K562 (cell line): ENCODE data around the gene SPRYD3. TPM values are rescaled to one million over a fixed set of nuclear protein-coding genes. Genes with fewer than 3 reads are reported as not detected.

Experiments used
- CEBPG ChIP-seq, 3 experiments: fragments of 200-800 bp in 1 of 3; sonication (Bioruptor generic) in 1 of 3; sonication (generic) in 1 of 3; formaldehyde crosslinking in 1 of 3; IDR thresholded peaks in 2 of 3; conservative IDR thresholded peaks in 1 of 3; 2 replicates each; pipeline versions ENCODE4 v1.6.1 to v1.8.0; 2016 to 2022; ENCODE audit warnings: missing compliant biosample characterization in 2 of 3, missing genetic modification characterization in 2 of 3, mild to moderate bottlenecking in 1 of 3, missing genetic modification reagents in 1 of 3
- FOXK2 ChIP-seq, 2 experiments: fragments of 450-650 bp; IDR thresholded peaks in 1 of 2; conservative IDR thresholded peaks in 1 of 2; 2 replicates each; pipeline ENCODE4 v1.6.1; 2016; ENCODE audit warnings: low read depth in 2 of 2, mild to moderate bottlenecking in 1 of 2
- FOXO4 ChIP-seq: fragments of 450-650 bp; formaldehyde crosslinking; IDR thresholded peaks from 2 replicates; pipeline ENCODE4 v1.4.0; 2020; ENCODE audit warnings: mild to moderate bottlenecking, moderate library complexity
- GABPB2 ChIP-seq: fragments of 250-450 bp; sonication (Bioruptor Pico); conservative IDR thresholded peaks from 2 replicates; pipeline ENCODE4 v1.5.1; 2021; ENCODE audit warnings: mild to moderate bottlenecking
- HOXB6 ChIP-seq: fragments of 250-450 bp; sonication (Bioruptor Pico); IDR thresholded peaks from 2 replicates; pipeline ENCODE4 v1.5.1; 2022; ENCODE audit warnings: mild to moderate bottlenecking, borderline replicate concordance
- ILK ChIP-seq: fragments of 450-650 bp; IDR thresholded peaks from 2 replicates; pipeline ENCODE4 v1.6.1; 2016; ENCODE audit warnings: missing genetic modification characterization, low read depth, mild to moderate bottlenecking, missing compliant biosample characterization, moderate library complexity, borderline replicate concordance
- L3MBTL2 ChIP-seq: fragments of 450-650 bp; IDR thresholded peaks from 2 replicates; pipeline ENCODE4 v1.6.1; 2016; ENCODE audit warnings: mild to moderate bottlenecking, moderate library complexity
- POU5F1 ChIP-seq: fragments of 150-350 bp; IDR thresholded peaks from 2 replicates; pipeline ENCODE4 v1.6.1; 2014; ENCODE audit warnings: borderline replicate concordance, low read length, low read depth, mild to moderate bottlenecking; ENCODE audit not compliant: partially characterized antibody
- RBM25 ChIP-seq: fragments of 200-400 bp; formaldehyde crosslinking; IDR thresholded peaks from 2 replicates; pipeline ENCODE4 v1.6.1; 2018; ENCODE audit warnings: low read length, low read depth, moderate library complexity; ENCODE audit not compliant: severe bottlenecking
- SOX6 ChIP-seq: fragments of 450-650 bp; IDR thresholded peaks from 2 replicates; pipeline ENCODE4 v1.6.1; 2014; ENCODE audit warnings: mild to moderate bottlenecking
- STAT5B ChIP-seq: fragments of 250-450 bp; sonication (Bioruptor Pico); IDR thresholded peaks from 2 replicates; pipeline ENCODE4 v1.8.0; 2021; ENCODE audit warnings: mild to moderate bottlenecking, inconsistent platforms
- TRIM28 ChIP-seq: fragments of 450-650 bp; IDR thresholded peaks from 2 replicates; pipeline ENCODE4 v1.6.1; 2017
- ZNF277 ChIP-seq: fragments of 250-450 bp; sonication (Bioruptor Pico); IDR thresholded peaks from 2 replicates; pipeline ENCODE4 v1.8.0; 2022; ENCODE audit warnings: inconsistent platforms, mild to moderate bottlenecking, moderate library complexity, borderline replicate concordance
- ZNF57 ChIP-seq: fragments of 450-650 bp; formaldehyde crosslinking; IDR thresholded peaks from 2 replicates; pipeline ENCODE4 v1.4.0; 2020; ENCODE audit warnings: mild to moderate bottlenecking, moderate library complexity
- ZNF695 ChIP-seq: fragments of 450-650 bp; formaldehyde crosslinking; IDR thresholded peaks from 2 replicates; pipeline ENCODE4 v1.4.0; 2020; ENCODE audit warnings: mild to moderate bottlenecking, moderate library complexity
- ZNF717 ChIP-seq: fragments of 250-450 bp; sonication (Bioruptor Pico); IDR thresholded peaks from 2 replicates; pipeline ENCODE4 v1.5.0; 2021
- polyA plus RNA-seq, 8 experiments: library from polyadenylated mRNA; depleted of rRNA in 4 of 8; stranded (reverse) in 5 of 8; unstranded in 3 of 8; fragments of >200 nt; fragmentation: Nextera tagmentation in 2 of 8; fragmentation: Illumina TruSeq in 1 of 8; extraction: Ambion mirVana in 2 of 8; extraction: Trizol in 1 of 8; gene quantifications; 2 replicates each; pipeline versions ENCODE4 v1.2.1 to v1.2.3, GENCODE V29; 2011 to 2014; ENCODE audit warnings: inconsistent platforms in 1 of 8, missing spikeins in 1 of 8
- total RNA-seq, 7 experiments: library from RNA; depleted of rRNA in 6 of 7; stranded (reverse); fragments of >200 nt in 6 of 7; fragmentation: Illumina TruSeq in 2 of 7; extraction: Trizol in 2 of 7; gene quantifications; 2 replicates each; pipeline versions ENCODE4 v1.2.1 to v1.2.3, GENCODE V29; 2011 to 2021; ENCODE audit warnings: low replicate concordance in 1 of 7
- TF ChIP-seq, protein P1 (sequence below): fragments of 200-800 bp; sonication (Bioruptor generic); IDR thresholded peaks from 2 replicates; pipeline ENCODE4 v1.6.1; 2017; ENCODE audit warnings: missing genetic modification characterization, missing compliant biosample characterization
- TF ChIP-seq, protein P2 (sequence below): fragments of 450-650 bp; IDR thresholded peaks from 2 replicates; pipeline ENCODE4 v1.6.1; 2016; ENCODE audit warnings: borderline replicate concordance

SPRYD3 gene
- total and polyA plus RNA-seq, 9 of the 15 experiments (the other 6 are each of a cell fraction or from before 2014, with no cell fraction given): 1.5 to 13.6 (median 7.6) TPM

GRCh38 chr12:53051058-53051880, 27.9 kb downstream of the SPRYD3 start (continued):
- TF ChIP-seq, protein P1, sequence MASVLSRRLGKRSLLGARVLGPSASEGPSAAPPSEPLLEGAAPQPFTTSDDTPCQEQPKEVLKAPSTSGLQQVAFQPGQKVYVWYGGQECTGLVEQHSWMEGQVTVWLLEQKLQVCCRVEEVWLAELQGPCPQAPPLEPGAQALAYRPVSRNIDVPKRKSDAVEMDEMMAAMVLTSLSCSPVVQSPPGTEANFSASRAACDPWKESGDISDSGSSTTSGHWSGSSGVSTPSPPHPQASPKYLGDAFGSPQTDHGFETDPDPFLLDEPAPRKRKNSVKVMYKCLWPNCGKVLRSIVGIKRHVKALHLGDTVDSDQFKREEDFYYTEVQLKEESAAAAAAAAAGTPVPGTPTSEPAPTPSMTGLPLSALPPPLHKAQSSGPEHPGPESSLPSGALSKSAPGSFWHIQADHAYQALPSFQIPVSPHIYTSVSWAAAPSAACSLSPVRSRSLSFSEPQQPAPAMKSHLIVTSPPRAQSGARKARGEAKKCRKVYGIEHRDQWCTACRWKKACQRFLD (CRISPR knock-in tag): 0 out of 2 replicates have a peak, but pooled peaks have one; percentile 21
- TF ChIP-seq STAT5B: no peak
- no peak for TF ChIP-seq FOXO4 (CRISPR knock-in tag)
- no peak for TF ChIP-seq ZNF277 (CRISPR knock-in tag)
- no peak for TF ChIP-seq RBM25
- peak; percentile 75 for TF ChIP-seq SOX6
- no peak for TF ChIP-seq ZNF57
- TF ChIP-seq TRIM28: no peak
- TF ChIP-seq L3MBTL2: no peak
- no peak for TF ChIP-seq GABPB2 (CRISPR knock-in tag)
- no peak for TF ChIP-seq HOXB6 (CRISPR knock-in tag)
- TF ChIP-seq ILK (tag): no peak
- TF ChIP-seq POU5F1: no peak
- no peak for TF ChIP-seq ZNF717 (CRISPR knock-in tag)
- TF ChIP-seq ZNF695 (CRISPR knock-in tag): no peak
- peak; percentile 51; the same call in 1 of the 2 replicates for TF ChIP-seq CEBPG (CRISPR knock-in tag; IDR thresholded peaks at IDR 0.05)
- TF ChIP-seq CEBPG (tag; conservative IDR thresholded peaks at IDR 0.05 in 1 of 2, IDR thresholded peaks at IDR 0.05 in 1 of 2): peak in 1 of 2 experiments; percentile 34; a peak in 1 of 4 replicates
- TF ChIP-seq, protein P2, sequence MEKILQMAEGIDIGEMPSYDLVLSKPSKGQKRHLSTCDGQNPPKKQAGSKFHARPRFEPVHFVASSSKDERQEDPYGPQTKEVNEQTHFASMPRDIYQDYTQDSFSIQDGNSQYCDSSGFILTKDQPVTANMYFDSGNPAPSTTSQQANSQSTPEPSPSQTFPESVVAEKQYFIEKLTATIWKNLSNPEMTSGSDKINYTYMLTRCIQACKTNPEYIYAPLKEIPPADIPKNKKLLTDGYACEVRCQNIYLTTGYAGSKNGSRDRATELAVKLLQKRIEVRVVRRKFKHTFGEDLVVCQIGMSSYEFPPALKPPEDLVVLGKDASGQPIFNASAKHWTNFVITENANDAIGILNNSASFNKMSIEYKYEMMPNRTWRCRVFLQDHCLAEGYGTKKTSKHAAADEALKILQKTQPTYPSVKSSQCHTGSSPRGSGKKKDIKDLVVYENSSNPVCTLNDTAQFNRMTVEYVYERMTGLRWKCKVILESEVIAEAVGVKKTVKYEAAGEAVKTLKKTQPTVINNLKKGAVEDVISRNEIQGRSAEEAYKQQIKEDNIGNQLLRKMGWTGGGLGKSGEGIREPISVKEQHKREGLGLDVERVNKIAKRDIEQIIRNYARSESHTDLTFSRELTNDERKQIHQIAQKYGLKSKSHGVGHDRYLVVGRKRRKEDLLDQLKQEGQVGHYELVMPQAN: no peak
- peak; percentile 67 to 74 for TF ChIP-seq FOXK2 (conservative IDR thresholded peaks at IDR 0.05 in 1 of 2, IDR thresholded peaks at IDR 0.05 in 1 of 2; ENCODE audit: low read depth in 2 of 2)
